Hepatocyte (in vitro differentiated cells): ENCODE data around the gene PTPN4.

Experiments
- EZH2 ChIP-seq: fragments of 200-600 bp; sonication (generic); IDR thresholded peaks from 2 replicates; pipeline ENCODE4 v1.6.1; 2016; ENCODE audit warnings: antibody characterized with exemption, mild to moderate bottlenecking, borderline replicate concordance
- EZH2phosphoT487 ChIP-seq: fragments of 200-600 bp; sonication (generic); IDR thresholded peaks from one replicate; pipeline ENCODE4 v1.6.1; 2018; ENCODE audit warnings: antibody characterized with exemption, mild to moderate bottlenecking, low read depth, moderate library complexity; ENCODE audit not compliant: unreplicated experiment, severe bottlenecking
- TF ChIP-seq, protein P1 (sequence below): fragments of 200-600 bp; sonication (generic); IDR thresholded peaks from 2 replicates; pipeline ENCODE4 v1.5.1; 2016; ENCODE audit warnings: antibody characterized with exemption, mild to moderate bottlenecking; ENCODE audit not compliant: poor library complexity

DNA sequence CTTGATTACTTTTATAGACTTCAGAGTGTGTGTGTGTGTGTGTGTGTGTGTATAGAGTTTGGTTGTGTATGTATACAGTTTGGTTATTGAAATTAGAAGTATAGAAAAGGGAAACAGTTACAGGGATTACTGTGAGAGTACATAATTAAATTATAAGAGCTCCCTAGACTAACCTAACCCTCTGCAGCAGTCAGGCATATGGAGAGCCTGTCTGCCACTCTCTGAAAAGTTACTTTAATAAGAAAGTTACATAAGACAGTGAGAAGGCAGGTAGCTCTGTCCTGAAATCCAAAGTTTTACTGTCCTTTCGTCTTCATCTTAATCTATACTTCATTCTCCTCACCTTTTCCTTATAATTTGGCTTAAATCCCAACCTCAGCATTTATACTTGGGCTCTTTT lies 181.7 kb downstream of the PTPN4 start:
- TF ChIP-seq, protein P1, sequence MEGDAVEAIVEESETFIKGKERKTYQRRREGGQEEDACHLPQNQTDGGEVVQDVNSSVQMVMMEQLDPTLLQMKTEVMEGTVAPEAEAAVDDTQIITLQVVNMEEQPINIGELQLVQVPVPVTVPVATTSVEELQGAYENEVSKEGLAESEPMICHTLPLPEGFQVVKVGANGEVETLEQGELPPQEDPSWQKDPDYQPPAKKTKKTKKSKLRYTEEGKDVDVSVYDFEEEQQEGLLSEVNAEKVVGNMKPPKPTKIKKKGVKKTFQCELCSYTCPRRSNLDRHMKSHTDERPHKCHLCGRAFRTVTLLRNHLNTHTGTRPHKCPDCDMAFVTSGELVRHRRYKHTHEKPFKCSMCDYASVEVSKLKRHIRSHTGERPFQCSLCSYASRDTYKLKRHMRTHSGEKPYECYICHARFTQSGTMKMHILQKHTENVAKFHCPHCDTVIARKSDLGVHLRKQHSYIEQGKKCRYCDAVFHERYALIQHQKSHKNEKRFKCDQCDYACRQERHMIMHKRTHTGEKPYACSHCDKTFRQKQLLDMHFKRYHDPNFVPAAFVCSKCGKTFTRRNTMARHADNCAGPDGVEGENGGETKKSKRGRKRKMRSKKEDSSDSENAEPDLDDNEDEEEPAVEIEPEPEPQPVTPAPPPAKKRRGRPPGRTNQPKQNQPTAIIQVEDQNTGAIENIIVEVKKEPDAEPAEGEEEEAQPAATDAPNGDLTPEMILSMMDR = no peak
- no peak for TF ChIP-seq EZH2phosphoT487
- no peak for TF ChIP-seq EZH2
